Measurements from ENCODE around the gene DYNLT2. TPM values are rescaled to one million over a fixed set of nuclear protein-coding genes. Genes with fewer than 3 reads are reported as not detected.

The DYNLT2 gene
- total RNA-seq, 1 donor = 2.2 TPM

DNA sequence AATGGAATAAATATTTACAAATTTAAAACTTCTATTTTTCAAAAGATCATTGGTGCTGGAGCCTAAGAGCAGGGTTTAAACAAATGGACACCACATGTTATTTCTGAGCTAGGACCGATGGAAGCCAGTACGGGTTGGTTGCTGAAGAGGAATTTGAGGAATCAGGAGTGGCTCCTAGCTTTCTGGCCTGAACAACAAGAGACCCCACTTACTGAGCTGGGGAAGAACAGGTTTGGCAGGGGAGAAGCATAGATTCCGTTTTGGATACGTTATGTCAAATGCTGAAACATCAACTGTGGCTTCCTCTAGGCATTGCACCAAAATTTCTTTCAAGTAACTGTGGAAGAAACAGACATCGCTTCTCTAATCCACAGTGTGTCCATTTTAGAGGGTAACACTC is 56.2 kb downstream of the DYNLT2 start:
- H3K36me3 ChIP-seq (ENCODE audit: insufficient read depth, low read length) = peaks cover 4% of the 10 kb centered on the region
- no peak overlapping the region for H3K4me3 ChIP-seq (ENCODE audit: insufficient read depth, low read length)
- H4K20me1 ChIP-seq (ENCODE audit: insufficient read depth, low read length) = no peaks in the 10 kb centered on the region
- no peak overlapping the region for H2AFZ ChIP-seq (ENCODE audit: low read length)
- no peak overlapping the region for H3K27ac ChIP-seq (ENCODE audit: low read depth, low read length)
- H3K4me2 ChIP-seq (ENCODE audit: insufficient read depth, low read length) = no peak overlapping the region
- DNase-seq (ENCODE audit: insufficient read length, low spot score, missing footprints) = no peak
- H3K27me3 ChIP-seq (ENCODE audit: insufficient read depth, low read length) = no peaks in the 10 kb centered on the region
- no peaks in the 10 kb centered on the region for H3K9me3 ChIP-seq (ENCODE audit: low read depth, low read length)
- peaks cover 39% of the 10 kb centered on the region for H3K79me2 ChIP-seq (ENCODE audit: insufficient read depth, low read length)
- TF ChIP-seq, protein P1, sequence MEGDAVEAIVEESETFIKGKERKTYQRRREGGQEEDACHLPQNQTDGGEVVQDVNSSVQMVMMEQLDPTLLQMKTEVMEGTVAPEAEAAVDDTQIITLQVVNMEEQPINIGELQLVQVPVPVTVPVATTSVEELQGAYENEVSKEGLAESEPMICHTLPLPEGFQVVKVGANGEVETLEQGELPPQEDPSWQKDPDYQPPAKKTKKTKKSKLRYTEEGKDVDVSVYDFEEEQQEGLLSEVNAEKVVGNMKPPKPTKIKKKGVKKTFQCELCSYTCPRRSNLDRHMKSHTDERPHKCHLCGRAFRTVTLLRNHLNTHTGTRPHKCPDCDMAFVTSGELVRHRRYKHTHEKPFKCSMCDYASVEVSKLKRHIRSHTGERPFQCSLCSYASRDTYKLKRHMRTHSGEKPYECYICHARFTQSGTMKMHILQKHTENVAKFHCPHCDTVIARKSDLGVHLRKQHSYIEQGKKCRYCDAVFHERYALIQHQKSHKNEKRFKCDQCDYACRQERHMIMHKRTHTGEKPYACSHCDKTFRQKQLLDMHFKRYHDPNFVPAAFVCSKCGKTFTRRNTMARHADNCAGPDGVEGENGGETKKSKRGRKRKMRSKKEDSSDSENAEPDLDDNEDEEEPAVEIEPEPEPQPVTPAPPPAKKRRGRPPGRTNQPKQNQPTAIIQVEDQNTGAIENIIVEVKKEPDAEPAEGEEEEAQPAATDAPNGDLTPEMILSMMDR (IDR thresholded peaks at IDR 0.05; ENCODE audit: extremely low read depth, low read depth, low read length) = no peak
- peaks cover 21% of the 10 kb centered on the region for H3K4me1 ChIP-seq (ENCODE audit: insufficient read depth, low read length)

DNA sequence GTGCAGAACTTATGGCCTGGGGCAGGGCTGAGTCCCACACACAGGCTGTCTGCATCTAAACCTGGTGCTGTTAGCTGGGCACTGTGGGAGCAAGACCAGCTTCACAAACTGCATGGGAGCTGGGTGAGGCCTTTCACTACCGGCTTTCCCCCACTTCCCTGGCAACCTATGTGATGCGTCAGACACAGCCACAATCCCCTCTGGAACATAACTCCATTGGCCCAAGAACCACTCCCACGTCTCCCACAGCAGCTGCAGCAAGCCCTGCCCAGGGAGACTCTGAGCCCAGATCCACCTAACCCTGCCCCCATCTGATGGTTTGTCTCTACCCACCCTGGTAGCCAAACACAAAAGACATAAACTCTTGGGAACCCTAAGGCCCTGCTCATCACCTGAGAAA is 58.9 kb downstream of the DYNLT2 start:
- Histone ChIP-seq H3K36me3 (ENCODE audit: insufficient read depth, low read length) (peaks cover 12% of the 10 kb centered on the region), H3K27ac (ENCODE audit: low read depth, low read length) (peak overlapping the region; percentile 49), H3K79me2 (ENCODE audit: insufficient read depth, low read length) (peaks cover 22% of the 10 kb centered on the region), H3K27me3 (ENCODE audit: insufficient read depth, low read length) (no peaks in the 10 kb centered on the region), H3K4me1 (ENCODE audit: insufficient read depth, low read length) (peaks cover 24% of the 10 kb centered on the region), H3K9me3 (ENCODE audit: low read depth, low read length) (no peaks in the 10 kb centered on the region), H2AFZ (ENCODE audit: low read length) (no peak overlapping the region), H3K4me2 (ENCODE audit: insufficient read depth, low read length) (peak overlapping the region; percentile 25), H3K4me3 (ENCODE audit: insufficient read depth, low read length) (peak overlapping the region; percentile 4), H4K20me1 (ENCODE audit: insufficient read depth, low read length) (no peaks in the 10 kb centered on the region)
- DNase-seq (ENCODE audit: insufficient read length, low spot score, missing footprints) = peak; percentile 51
- TF ChIP-seq, protein P1 (IDR thresholded peaks at IDR 0.05; ENCODE audit: extremely low read depth, low read depth, low read length) = no peak

DNA sequence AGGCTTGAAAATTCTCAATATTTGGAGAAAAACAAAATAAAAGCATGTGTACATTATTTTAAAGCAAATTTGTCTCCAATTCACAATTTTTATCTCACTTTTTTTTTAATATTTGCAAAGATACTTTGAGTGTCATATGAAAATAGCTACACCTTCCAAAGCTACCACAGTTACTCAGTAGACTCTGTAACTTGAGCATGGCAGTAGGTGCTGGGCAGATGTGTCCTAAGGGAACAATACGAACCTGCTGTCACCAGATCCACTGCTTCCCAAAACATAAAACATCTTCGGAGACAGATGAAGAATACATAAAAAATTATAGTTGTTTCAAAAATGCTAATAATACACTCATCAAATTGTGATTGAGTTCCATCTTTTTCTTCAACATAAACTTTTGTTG is 60.1 kb downstream of the DYNLT2 start:
- no peak for DNase-seq (ENCODE audit: insufficient read length, low spot score, missing footprints)
- Histone ChIP-seq H3K4me2 (ENCODE audit: insufficient read depth, low read length) (no peak overlapping the region), H3K27me3 (ENCODE audit: insufficient read depth, low read length) (no peaks in the 10 kb centered on the region), H3K4me3 (ENCODE audit: insufficient read depth, low read length) (no peak overlapping the region), H2AFZ (ENCODE audit: low read length) (no peak overlapping the region), H3K9me3 (ENCODE audit: low read depth, low read length) (no peaks in the 10 kb centered on the region), H3K36me3 (ENCODE audit: insufficient read depth, low read length) (peaks cover 19% of the 10 kb centered on the region), H3K27ac (ENCODE audit: low read depth, low read length) (no peak overlapping the region), H4K20me1 (ENCODE audit: insufficient read depth, low read length) (no peaks in the 10 kb centered on the region), H3K4me1 (ENCODE audit: insufficient read depth, low read length) (peaks cover 22% of the 10 kb centered on the region), H3K79me2 (ENCODE audit: insufficient read depth, low read length) (peaks cover 19% of the 10 kb centered on the region)
- TF ChIP-seq, protein P1 (IDR thresholded peaks at IDR 0.05; ENCODE audit: extremely low read depth, low read depth, low read length) = no peak

Other genes starting within 250 kb of the DYNLT2 start
- 23.9 and 29.8 TPM in 2 replicates for gene WDR27, start 49.5 kb downstream of the DYNLT2 start, total RNA-seq
- 53.0 and 54.3 TPM in 2 replicates for gene C6orf120, start 49.4 kb downstream of the DYNLT2 start, total RNA-seq
- gene PHF10, start 27.1 kb downstream of the DYNLT2 start, total RNA-seq = 14.7 and 21.0 TPM in 2 replicates
- 21.4 and 23.3 TPM in 2 replicates for gene ERMARD, start 50 bp upstream of the DYNLT2 start, total RNA-seq